Tibial nerve (tissue), 3 donors: ENCODE measurements around the gene CRYL1.

Source experiments
- CTCF ChIP-seq, 5 experiments: fragments of 200-600 bp in 3 of 5; fragments of 450-650 bp in 2 of 5; sonication (generic) in 3 of 5; IDR thresholded peaks; one replicate each; pipeline ENCODE4 v1.5.1; 2016 to 2019; ENCODE audit warnings: antibody characterized with exemption in 5 of 5, mild to moderate bottlenecking in 3 of 5, moderate library complexity in 2 of 5
- POLR2A ChIP-seq, 2 donors: fragments of 450-650 bp; IDR thresholded peaks; one replicate each; pipeline ENCODE4 v1.6.1; 2017; ENCODE audit warnings: antibody characterized with exemption in 2 of 2, mild to moderate bottlenecking in 2 of 2, moderate library complexity in 2 of 2

GRCh38 chr13:20397896-20398295, 127.8 kb downstream of the CRYL1 start:
- TF ChIP-seq CTCF (IDR thresholded peaks at IDR 0.05), result no peak
- TF ChIP-seq POLR2A (IDR thresholded peaks at IDR 0.05), result no peak
